ELR (cell line): ENCODE measurements around the gene ANKS6.
"Not testable (repeated sequence)": the region's sequence is repeated elsewhere in the genome, so short reads cannot be mapped to it uniquely, and the experiment has no call there.

ENCODE experiments used
- DNase-seq: peaks from one replicate; pipeline ENCODE4 v3.0.0-alpha.2; 2015; ENCODE audit warnings: low read depth

Gene ANKS6

DNA sequence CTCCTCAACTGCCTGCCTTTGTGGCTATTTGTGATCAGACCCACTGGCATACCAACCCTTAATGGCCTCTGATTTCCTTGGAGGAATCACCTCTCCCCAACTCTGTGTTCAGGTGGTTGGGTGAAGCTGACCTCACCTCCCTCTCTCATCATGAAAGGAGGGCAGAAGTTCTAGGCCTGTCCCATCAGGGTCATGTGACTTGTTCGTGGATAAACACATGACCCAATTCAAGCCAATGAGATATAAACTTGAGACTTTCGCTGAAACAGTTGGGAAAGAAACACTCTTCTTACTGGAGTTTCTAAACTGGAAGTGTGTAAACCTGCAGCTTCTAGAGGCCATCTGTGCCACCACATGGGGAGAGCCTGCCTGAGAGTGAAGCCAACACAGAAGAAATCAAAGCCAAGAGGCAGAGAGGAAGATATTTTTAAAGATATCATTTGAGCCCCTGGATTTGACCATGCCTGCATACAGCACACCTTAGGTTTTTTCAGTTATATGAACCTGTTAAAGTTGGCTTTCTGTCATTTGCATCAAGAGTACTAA lies 93.4 kb downstream of the ANKS6 start:
- DNase-seq: no peak

DNA sequence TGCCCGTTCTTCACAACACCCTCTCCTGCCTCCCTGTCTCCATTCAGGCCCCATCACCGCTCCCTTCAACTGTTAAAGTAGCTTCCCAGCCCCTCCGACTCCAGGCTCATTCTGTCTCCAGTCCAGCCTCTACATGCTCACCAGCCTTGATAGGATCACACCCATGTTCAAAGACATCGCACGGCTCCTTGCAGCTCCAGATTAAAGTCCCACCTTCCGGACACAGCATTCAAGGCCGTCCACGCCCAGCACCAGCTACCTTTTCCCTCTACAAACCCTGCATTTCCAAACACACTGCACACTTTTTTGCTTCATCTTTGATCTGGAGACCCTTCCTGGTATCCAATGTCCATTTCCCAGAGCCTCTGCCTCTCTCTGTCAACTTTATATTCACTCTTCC lies 94.0 kb downstream of the ANKS6 start:
- DNase-seq: no peak

DNA sequence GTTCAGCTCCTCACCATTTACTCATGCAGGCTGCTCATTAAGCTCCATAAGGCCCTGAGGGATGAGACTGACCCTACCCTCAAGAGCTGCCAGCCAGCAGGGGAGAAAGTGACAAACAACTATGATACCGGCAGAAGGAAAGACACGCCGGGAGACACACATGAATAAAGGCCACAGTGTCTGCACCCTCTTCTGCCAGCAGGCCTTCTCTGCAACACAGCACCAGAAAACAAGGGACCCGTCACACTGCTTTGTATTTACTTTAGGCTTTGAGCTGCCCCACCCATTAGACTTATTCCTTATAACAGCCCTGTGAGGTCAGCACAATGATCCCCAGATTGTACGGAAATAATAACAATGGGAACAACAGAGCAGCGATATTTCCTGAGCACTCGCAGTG lies 94.8 kb downstream of the ANKS6 start:
- DNase-seq: no peak

DNA sequence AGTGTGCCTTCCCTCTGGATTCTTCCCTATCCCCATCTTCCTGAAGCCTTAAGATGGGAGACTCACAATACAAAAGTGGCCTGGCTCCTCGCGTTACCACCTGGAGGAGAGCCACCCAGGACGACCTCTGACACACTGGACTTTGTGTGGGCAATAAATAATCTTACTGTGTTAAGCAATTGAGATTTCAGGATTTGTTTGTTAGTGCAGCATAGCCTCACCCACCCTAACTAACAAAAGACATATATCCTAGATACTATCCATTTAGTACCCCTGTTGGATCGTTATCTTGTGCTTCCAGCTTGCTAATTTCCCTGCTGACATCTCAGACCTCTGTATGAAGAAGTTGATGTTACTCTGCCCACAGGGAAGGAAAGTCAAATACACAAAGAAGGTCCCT lies 95.6 kb downstream of the ANKS6 start:
- no peak for DNase-seq

DNA sequence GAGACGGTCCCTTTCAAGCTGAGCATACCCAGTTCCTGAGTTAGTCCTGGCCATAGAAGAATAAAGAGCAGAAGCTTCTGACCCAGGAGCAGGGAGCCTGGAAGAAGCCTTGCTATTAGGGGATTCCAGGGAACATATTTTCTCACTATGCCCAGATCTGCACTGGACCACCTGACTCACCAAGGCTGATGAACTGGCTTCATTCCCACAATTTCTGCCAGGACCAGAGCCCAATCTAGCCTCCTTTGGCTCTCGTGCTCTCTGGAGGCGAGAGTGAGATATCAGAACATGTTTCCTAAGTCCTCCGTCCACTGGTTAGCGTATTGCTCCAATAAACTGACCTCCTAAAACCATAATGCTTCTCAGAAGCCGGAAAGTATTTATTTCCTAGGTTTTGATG lies 97.5 kb downstream of the ANKS6 start:
- DNase-seq: no peak

DNA sequence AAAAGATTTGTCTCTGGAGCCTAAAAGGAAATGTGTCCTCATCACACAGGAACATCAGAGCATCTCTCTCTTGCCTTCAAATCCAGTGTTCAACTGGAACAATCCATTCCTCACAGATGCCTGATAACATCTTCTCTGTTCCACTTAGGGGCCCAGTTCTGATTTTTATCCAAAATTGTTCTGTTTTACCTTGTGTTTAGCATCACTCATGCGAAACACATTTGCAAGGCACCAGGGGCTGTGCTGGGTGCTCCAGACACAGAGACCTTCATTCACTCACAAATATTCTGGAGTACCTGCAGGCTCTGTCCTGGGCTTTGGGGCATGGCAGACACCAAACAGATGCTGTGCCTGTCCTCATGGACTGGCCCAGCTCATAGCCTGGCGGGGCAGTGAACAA lies 101.4 kb downstream of the ANKS6 start:
- DNase-seq: no peak

DNA sequence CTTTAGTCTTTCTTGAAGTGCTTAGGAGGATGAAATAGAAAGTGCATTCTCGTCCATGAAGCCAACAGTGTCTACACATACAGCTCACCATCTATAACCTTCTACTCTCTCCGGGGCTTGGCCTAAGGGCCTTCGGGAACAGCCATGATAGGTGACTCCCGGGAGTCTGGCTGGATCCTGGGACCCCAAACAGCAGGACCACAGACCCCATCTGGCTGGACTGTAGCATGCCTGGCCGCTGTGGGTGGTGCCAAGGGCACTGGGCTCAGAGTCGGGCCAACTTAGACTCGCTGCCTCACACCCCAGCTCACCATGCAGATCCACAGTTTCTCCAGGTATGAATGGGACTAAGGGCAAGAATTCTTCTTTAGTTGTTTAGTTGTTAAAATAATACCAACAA lies 104.0 kb downstream of the ANKS6 start:
- no peak for DNase-seq

DNA sequence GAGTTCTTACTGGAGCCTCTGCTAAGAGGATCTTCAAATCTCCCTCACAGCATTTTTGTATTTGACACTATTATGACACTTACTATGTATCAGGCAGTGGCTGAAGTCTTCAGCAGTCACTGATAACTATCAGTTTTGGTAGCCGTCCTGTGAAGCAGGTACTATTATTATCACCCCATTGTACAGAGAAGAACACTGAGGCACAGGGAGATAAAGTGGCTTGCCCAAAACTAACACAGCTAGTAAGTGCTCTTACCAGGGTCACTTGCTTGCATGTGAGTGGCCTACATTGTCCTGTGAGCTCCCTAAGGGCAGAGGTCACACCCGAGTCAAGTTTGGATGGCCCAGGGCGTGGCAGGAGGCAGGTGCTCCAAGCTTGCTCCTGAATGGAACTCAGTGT lies 104.5 kb downstream of the ANKS6 start:
- DNase-seq: no peak

DNA sequence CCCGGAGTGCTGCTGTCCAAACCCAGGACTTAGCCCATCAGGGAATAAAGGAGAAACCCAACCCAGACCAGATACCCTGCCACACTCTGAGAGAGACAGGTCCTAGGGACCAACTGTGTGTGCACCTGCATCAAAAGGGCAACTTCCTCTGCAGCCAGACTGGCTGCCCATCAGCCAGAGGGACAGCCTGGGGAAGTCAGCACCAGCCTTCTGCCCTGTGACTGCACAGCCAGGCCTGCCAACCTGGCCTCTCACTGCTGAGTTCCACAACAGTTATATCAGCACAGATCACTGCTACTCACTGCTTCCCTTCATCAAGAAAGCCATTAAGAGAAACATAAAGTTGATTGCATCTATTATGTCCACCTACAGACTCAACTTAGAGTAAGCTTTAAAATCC lies 105.7 kb downstream of the ANKS6 start:
- no peak for DNase-seq

DNA sequence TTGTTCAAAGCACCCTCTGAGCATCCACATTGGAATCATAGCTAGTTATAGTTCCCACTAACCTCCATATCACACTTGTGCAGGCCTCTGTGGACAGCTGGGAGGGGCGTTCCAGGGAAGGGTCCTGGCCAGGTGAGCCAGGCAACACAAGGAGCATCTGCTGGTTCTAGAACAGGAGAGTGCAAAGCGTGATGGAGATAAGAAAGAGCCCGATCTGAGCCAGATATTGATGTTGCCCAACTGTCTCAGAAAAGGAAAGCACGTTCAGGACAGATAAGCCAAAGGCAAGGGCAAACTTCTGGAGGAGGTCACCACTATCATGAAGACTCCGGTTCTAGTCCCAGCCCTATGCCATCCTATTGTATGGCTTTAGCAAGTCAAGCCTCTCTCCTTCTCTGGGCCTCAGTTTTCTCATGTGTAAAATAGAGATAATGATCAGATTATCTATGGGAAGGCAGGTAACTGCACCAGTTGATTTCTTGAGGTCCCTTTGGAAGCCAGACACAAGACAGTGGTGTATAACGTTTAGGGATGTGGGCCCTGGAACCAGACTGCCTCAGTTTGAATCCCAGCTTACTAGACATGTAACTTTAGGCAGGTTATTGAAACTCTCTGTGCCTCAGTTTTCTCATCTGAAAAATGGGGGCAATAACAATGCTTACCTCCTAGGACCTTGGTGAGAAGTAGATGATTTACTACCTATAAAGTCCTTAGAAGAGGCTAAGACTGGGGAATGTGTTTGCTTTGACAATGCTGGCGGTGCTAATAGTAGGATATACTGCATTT lies 107.5 kb downstream of the ANKS6 start:
- no peak for DNase-seq

DNA sequence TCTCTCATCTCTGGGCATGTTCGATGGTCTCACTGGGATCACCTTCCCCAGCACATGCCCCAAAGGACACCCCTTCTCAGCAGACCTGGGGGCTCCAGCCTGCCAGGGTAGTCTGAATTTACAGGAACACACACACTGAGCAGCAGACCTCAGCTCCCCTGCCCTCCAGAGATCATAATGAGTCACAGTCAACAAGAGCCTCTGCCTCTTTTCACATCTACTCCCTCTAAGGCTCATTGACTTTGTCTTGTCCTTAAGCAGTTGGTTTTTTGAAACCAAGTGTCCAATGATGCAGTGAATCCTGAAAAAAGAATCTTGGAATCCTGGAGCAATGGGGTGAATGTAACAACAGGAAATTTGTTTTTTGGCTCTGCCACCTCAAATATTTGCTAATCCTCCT lies 108.4 kb downstream of the ANKS6 start:
- no peak for DNase-seq

DNA sequence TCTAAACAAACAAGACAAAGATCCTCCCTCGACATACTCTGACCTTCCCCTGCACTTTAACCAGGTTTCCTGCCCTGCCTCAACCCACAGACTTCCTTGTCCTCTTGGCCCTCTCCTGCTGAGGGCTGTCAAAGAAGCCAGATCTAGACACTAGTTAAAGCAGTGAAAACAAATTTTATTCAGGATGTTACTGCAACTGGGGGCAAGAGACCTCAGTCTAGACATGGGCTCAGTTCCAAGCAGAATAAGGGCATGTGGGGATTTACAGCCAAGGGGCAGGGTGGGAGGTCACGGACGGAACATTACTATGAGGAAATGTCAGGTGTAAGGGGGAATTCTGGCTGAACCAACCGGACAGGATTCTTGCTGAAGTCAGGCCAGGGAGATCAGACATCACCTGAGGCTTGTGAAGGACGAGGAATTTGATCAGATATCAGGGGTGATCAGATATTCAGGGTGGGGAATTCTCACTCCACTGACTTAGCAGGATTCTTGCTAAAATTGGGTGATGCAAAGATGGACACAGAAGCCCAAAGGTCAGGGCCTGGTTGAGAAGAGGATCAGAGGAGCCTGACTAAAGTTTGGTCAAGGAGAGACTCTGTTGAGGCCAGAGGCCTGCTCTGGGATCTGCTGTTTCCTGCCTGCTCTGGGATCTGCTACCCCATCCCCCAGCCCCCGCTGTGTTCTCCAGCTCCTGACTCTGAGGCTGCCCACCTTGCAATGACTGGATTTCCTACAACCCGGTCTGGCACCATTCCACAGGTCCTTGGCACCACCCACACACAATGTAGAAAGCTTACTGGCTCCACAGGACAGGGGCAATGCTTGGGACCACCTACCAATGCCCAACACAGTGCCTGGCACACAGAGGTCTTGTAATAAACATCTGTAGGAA lies 109.1 kb downstream of the ANKS6 start:
- DNase-seq: no peak

DNA sequence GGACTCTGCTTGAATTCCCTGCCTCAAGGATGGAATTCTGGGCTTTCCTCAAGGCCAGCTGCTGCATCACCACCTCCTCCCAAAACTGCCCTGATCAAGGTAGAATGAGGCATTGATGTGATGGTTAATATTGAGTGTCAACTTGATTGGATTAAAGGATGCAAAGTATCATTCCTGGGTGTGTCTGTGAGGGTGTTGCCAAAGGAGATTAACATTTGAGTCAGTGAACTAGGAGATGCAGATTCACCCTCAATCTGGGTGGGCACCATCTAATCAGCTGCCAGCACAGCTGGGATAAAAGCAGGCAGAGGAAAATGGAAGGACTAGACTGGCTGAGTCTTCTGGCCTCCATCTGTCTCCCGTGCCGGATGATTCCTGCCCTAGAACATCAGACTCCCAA lies 111.5 kb downstream of the ANKS6 start:
- not testable (repeated sequence) for DNase-seq
